ENCODE measurements around the gene KCNQ1. TPM values are rescaled to one million over a fixed set of nuclear protein-coding genes. Genes with fewer than 3 reads are reported as not detected.

KCNQ1 gene
- total and polyA plus RNA-seq, 8 donors, result 14.0 to 61.1 (median 46.7) TPM

DNA sequence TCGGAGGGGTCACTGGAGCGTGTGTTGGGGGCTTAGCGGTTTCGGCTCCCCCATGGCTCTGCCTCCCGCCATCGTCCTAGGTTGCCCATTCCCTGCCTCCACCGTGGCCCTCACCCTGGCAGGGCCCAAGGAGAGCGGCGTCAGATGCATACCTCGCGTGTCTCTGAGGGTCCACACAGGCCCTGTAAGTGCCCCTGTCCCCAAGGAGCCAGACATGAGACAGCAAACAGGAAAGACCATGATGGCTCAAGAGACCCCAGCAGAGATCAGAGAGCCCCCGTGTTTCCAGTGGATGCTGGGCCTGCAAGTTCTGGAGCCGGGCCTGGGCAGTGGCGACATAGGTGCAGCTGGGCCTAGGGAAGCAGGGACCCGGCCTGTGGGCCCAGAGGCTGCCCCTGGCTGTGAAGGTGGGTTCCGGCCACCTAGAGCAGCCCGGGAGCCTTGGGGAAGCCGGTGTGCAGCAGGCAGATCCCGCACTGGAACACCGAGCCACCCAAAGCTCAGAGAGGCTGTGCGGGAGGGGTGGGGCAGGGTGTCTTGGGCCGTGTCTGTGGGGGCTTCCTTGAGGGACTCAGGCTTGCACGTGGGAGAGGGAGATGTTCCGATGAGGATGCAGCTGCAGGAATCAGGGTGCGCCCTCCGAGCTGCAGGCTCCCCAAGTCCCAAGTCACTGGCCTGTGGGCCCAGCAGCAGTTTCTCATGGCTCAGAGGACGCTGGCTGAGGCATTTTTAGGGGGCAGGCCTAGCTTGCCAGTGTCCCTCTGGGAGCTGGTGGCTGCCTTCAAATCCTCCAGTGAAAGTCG lies 128.6 kb downstream of the KCNQ1 start:
- Histone ChIP-seq H3K36me3 (no peaks in the 10 kb centered on the region), H3K27me3 (no peaks in the 10 kb centered on the region), H3K27ac (no peak overlapping the region), H3K4me1 (no peaks in the 10 kb centered on the region), H3K9me3 (no peaks in the 10 kb centered on the region), H3K4me3 (no peak overlapping the region)
- DNase-seq (peak in 3 of 6 donors; percentile 7 to 46 (median 45)), ATAC-seq (no peak), FAIRE-seq (no peak)
- no peak for TF ChIP-seq CTCF (IDR thresholded peaks at IDR 0.05)
- WGBS, 2 donors, result 96% methylated on average over 28 of the region's 28 CpGs
- intact Hi-C loops (cut with DNase I), result no loop called here

GRCh38 chr11:2574043-2574552 lies 129.3 kb downstream of the KCNQ1 start:
- no peak for TF ChIP-seq CTCF (IDR thresholded peaks at IDR 0.05)
- no peak for FAIRE-seq
- no peak for ATAC-seq
- peak in 4 of 6 donors; percentile 1 to 72 (median 28) for DNase-seq
- Histone ChIP-seq H3K27me3 (no peaks in the 10 kb centered on the region), H3K9me3 (no peaks in the 10 kb centered on the region), H3K36me3 (no peaks in the 10 kb centered on the region), H3K4me1 (no peaks in the 10 kb centered on the region), H3K4me3 (no peak overlapping the region), H3K27ac (no peak overlapping the region)
- WGBS, 2 donors, result 90 to 93% methylated on average over 16 to 22 of the region's 22 CpGs
- intact Hi-C loops (cut with DNase I), result no loop called here

- peak in 1 of 4 donors; percentile 14 for ATAC-seq
- H3K27ac ChIP-seq, result no peak overlapping the region
- 92 to 94% methylated on average over 36 to 45 of the region's 45 CpGs for WGBS, 2 donors
- H3K9me3 ChIP-seq, result no peaks in the 10 kb centered on the region
- H3K4me3 ChIP-seq, result no peak overlapping the region
- intact Hi-C loops (cut with DNase I), result no loop called here
- no peaks in the 10 kb centered on the region for H3K27me3 ChIP-seq
- no peak for FAIRE-seq
- peak in 4 of 6 donors; percentile 15 to 62 (median 30) for DNase-seq
- H3K4me1 ChIP-seq, result no peaks in the 10 kb centered on the region
- no peaks in the 10 kb centered on the region for H3K36me3 ChIP-seq
- no peak for TF ChIP-seq CTCF (IDR thresholded peaks at IDR 0.05)
Measured at GRCh38 chr11:2574553-2575535, 130.0 kb downstream of the KCNQ1 start.

GRCh38 chr11:2575591-2576051 lies 130.8 kb downstream of the KCNQ1 start:
- peak in 3 of 6 donors; percentile 8 to 37 (median 20) for DNase-seq
- FAIRE-seq, result no peak
- no peak overlapping the region for H3K4me3 ChIP-seq
- WGBS, 2 donors, result 94% methylated on average over 17 of the region's 17 CpGs
- H3K27me3 ChIP-seq, result no peaks in the 10 kb centered on the region
- H3K4me1 ChIP-seq, result no peaks in the 10 kb centered on the region
- no peaks in the 10 kb centered on the region for H3K36me3 ChIP-seq
- no peaks in the 10 kb centered on the region for H3K9me3 ChIP-seq
- intact Hi-C loops (cut with DNase I), result no loop called here
- no peak for TF ChIP-seq CTCF (IDR thresholded peaks at IDR 0.05)
- H3K27ac ChIP-seq, result no peak overlapping the region
- no peak for ATAC-seq
